CD4-positive, alpha-beta T cell treated with Interleukin-12 subunit alpha and Interleukin-12 subunit beta, for 1 hour (primary cell): ENCODE measurements around the gene TEX2.
"Not testable (repeated sequence)": the region's sequence is repeated elsewhere in the genome, so short reads cannot be mapped to it uniquely, and the experiment has no call there.

Experiments used
- DNase-seq: peaks from one replicate; pipeline ENCODE4 v3.0.0-alpha.2; 2020

The TEX2 gene

DNA sequence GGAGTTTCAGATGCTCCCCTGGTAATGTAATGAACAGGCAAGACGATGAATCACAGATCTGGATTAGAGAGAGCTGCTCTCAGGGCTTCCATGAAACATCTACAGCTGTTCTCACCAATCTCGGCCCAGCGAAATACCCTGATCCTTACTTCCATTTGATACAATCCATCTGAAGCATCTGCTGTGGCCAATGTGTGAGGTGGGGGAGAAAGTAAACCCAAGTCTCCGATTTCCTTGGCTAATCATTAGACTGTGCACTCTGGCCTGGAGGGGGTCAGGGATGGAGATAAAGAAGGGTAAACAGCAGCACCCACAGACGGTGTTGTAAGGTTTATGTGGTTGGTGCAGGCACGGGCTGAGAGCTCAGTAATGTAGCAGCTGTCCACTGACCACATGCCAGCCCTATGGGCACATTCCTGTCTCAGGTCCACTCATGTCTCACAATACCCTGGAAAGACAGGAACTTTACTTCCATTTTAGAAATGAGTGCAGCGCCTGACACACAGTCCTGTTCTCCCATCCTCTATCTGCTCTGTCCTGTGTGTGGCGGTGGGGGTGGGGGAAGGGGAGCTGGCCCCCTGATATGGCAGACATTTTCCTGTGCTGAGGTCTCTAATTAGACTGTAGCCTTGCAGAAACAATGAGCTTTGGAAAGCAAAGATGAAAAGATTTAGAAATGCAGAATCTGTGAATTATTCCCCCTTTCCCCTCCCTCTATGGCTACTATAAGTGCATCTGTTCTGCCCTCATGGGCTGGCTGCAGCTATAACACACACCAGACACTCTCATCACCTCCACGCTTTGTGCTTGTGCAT, 84.8 kb downstream of the TEX2 start:
- no peak for DNase-seq

DNA sequence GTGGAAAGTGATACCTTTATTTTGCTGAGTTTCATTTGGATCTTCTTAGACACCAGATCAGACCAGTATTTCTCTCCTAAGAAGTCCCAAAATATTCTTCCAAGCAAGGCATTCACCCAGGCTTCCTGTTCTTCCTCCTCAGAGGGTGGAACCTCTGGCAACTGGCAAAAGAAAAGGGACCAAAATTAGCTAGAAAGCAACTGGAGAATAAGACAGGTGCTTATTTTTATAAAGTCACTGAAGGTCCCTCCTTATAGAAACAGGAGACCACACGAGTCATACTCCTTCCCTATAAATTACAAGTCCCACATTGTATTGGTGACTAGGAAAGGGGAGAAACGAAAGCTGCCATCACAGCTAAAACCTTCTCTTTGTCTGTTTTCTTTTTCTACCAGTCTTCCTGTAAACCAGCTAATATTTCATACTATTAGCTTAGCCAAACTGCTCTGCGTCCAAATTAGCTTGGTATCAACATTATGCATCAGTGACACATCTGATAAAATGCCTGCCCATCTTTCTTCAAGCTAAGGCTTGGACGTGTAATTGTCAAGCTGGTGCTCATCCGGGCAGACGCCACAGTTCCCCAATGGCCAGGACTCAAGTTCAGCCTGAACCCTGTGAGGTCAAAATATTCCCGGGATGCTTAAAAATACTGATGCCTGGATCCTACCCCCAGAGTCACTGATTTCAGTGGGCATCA, 85.6 kb downstream of the TEX2 start:
- no peak for DNase-seq

DNA sequence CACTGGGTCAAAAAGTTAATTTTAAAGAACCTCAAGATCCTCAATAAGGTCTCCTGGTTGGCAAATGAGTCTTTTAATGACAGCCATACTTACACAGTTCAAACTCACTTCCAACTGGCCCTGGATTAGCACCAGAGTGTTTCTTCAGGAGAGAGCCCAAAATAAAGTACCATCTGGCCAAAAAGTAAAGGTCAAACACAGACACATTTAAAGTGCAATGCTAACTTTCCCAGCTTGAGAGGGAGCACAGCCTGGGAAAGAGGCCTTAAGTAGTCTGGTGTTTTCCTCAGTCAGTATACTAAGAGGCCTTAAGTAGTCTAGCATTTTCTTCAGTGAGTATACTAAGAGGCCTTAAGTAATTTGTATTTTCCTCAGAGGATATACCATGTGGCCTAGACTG, 86.5 kb downstream of the TEX2 start:
- DNase-seq: no peak

GRCh38 chr17:64174686-64175456, 88.2 kb downstream of the TEX2 start:
- DNase-seq: peak; percentile 5

- no peak for DNase-seq
Observed at GRCh38 chr17:64173646-64174045, 89.4 kb downstream of the TEX2 start.

- no peak for DNase-seq
Observed at GRCh38 chr17:64172510-64172909, 90.5 kb downstream of the TEX2 start.

- no peak for DNase-seq
Observed at GRCh38 chr17:64171041-64171440, 92.0 kb downstream of the TEX2 start.

GRCh38 chr17:64170286-64170685, 92.8 kb downstream of the TEX2 start:
- no peak for DNase-seq

DNA sequence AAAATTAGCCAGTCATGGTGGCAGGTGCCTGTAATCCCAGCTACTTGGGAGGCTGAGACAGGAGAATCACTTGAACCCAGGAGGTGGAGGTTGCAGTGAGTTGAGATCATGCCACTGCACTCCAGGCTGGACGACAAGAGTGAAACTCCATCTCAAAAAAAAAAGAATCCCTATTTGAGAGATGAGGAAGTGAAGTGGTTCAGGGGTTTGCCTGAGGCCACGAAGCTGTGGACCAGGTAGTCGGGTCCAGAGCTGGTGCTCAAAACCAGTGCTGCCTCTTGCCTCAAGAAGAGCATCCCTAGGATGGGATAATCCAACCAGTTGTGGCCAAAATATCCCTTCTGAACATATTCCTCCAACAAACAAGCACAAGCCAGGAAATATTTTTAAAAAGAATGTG, 95.4 kb downstream of the TEX2 start:
- DNase-seq: not testable (repeated sequence)

- no peak for DNase-seq
Observed at GRCh38 chr17:64166876-64167275, 96.2 kb downstream of the TEX2 start.

DNA sequence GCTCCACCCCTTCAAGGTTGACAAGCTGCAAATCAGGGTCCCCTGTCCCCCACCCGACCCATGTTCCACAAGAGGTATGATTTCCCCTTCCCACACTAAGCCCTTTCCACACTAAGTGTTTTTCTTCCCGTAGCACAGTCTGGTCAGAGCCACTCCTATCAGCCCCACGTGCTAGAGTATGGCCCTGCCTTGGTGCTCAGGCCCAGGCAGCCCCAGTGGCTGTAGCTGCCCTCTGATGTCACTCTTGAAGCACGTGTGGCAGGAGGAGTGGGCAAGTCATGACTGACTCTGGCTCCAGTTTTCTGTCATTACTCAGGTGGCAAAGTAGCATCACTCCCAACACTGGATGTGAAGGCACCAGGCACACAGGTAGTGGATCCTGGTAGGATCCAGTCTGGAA, 97.7 kb downstream of the TEX2 start:
- no peak for DNase-seq

GRCh38 chr17:64164596-64165285, 98.3 kb downstream of the TEX2 start:
- DNase-seq: no peak

- DNase-seq: no peak
Observed at GRCh38 chr17:64163468-64163867, 99.6 kb downstream of the TEX2 start.

GRCh38 chr17:64162554-64162953, 100.5 kb downstream of the TEX2 start:
- no peak for DNase-seq

GRCh38 chr17:64161380-64162176, 101.5 kb downstream of the TEX2 start:
- no peak for DNase-seq

GRCh38 chr17:64160378-64160777, 102.7 kb downstream of the TEX2 start:
- no peak for DNase-seq

GRCh38 chr17:64158831-64159590, 104.0 kb downstream of the TEX2 start:
- no peak for DNase-seq

- no peak for DNase-seq
Observed at GRCh38 chr17:64158406-64158805, 104.7 kb downstream of the TEX2 start.

GRCh38 chr17:64157669-64158180, 105.3 kb downstream of the TEX2 start:
- DNase-seq: no peak

- DNase-seq: no peak
Observed at GRCh38 chr17:64156670-64157069, 106.4 kb downstream of the TEX2 start.
